ENCODE measurements around the gene AOC1. TPM values are rescaled to one million over a fixed set of nuclear protein-coding genes. Genes with fewer than 3 reads are reported as not detected.
"Not testable (repeated sequence)": the region's sequence is repeated elsewhere in the genome, so short reads cannot be mapped to it uniquely, and the experiment has no call there.

AOC1 gene
- total RNA-seq, 4 donors from 2014 or later: 0.26 to 0.55 (median 0.29) TPM; not detected in 1

DNA sequence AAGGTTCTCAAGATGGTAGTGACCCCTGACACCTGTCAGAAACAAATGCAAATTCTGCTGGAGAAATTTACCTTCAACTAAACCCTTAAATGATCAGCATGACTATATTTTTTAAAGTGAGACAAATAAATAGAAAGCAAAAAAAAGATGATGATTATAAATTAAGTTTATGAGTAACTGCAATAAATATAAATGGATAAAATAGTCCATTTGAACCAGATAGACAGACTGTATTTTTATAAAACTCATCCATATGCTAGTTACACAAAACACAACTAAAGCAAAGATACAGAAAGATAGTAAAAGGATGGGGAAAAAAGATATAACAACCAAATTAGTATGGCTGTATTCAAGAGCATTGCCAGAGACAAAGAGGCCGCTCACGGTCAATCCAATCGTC is 45.9 kb upstream of the AOC1 start:
- TF ChIP-seq, protein P1, sequence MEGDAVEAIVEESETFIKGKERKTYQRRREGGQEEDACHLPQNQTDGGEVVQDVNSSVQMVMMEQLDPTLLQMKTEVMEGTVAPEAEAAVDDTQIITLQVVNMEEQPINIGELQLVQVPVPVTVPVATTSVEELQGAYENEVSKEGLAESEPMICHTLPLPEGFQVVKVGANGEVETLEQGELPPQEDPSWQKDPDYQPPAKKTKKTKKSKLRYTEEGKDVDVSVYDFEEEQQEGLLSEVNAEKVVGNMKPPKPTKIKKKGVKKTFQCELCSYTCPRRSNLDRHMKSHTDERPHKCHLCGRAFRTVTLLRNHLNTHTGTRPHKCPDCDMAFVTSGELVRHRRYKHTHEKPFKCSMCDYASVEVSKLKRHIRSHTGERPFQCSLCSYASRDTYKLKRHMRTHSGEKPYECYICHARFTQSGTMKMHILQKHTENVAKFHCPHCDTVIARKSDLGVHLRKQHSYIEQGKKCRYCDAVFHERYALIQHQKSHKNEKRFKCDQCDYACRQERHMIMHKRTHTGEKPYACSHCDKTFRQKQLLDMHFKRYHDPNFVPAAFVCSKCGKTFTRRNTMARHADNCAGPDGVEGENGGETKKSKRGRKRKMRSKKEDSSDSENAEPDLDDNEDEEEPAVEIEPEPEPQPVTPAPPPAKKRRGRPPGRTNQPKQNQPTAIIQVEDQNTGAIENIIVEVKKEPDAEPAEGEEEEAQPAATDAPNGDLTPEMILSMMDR (IDR thresholded peaks at IDR 0.05): no peak
- intact Hi-C loops (cut with DNase I; ENCODE audit: low total_unique reads): no loop called here
- Histone ChIP-seq H3K9me3 (peaks cover 0 to 7% of the 10 kb centered on the region in 2 donors), H3K36me3 (no peaks in the 10 kb centered on the region), H3K27ac (no peak overlapping the region), H3K4me3 (no peak overlapping the region), H3K4me1 (no peaks in the 10 kb centered on the region), H3K27me3 (no peaks in the 10 kb centered on the region)
- DNase-seq: no peak

DNA sequence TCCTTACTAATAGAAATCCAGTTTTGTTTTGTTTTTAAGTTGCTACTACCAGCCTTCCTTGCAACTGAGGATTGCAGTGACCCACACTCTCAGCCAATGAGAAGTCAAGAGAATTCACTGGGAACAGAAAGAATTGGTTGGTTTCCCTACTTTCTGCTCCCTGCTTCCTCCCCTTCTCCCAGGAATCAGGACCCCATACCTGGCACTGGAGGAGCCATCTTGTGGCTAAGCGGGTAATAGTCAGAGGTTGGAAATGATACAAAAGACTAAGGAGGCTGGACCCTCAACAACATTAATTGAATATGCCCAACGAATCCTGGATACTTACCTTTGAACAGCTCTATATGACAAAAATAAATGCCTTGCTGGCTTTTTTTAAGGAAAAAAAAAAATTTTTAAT is 45.5 kb upstream of the AOC1 start:
- Histone ChIP-seq H3K27ac (no peak overlapping the region), H3K9me3 (peaks cover 0 to 7% of the 10 kb centered on the region in 2 donors), H3K36me3 (no peaks in the 10 kb centered on the region), H3K27me3 (no peaks in the 10 kb centered on the region), H3K4me3 (no peak overlapping the region), H3K4me1 (no peaks in the 10 kb centered on the region)
- DNase-seq: no peak
- intact Hi-C loops (cut with DNase I; ENCODE audit: low total_unique reads): no loop called here
- TF ChIP-seq, protein P1 (IDR thresholded peaks at IDR 0.05): no peak
- no peak for TF ChIP-seq POLR2A (IDR thresholded peaks at IDR 0.05)

DNA sequence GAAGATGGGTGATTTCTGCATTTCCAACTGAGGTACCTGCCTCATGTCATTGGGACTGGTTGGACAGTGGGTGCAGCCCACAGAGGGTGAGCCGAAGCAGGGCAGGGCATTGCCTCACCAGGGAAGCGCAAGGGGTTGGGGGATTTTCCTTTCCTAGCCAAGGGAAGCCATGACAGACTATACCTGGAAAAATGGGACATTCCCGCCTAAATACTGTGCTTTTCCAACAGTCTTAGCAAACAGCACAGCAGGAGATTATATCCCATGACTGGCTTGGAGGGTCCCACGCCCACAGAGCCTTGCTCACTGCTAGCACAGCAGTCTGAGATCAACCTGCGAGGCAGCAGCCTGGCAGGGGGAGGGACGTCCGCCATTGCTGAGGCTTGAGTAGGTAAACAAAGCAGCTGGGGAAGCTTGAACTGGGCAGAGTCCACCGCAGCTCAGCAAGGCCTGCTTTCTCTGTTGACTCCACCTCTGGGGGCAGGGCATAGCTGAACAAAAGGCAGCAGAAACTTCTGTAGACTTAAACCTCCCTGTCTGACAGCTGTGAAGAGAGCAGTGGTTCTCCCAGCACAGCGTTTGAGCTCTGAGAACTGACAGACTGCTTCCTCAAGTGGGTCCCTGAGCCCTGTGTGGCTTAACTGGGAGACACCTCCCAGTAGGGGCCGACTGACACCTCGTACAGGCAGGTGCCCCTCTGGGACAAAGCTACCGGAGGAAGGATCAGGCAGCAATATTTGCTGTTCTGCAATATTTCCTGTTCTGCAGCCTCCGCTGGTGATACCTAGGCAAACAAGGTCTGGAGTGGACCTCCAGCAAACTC is 44.5 kb upstream of the AOC1 start:
- H3K9me3 ChIP-seq; H3K4me1 ChIP-seq; H3K36me3 ChIP-seq; H3K4me3 ChIP-seq; DNase-seq; H3K27ac ChIP-seq; intact Hi-C loops (cut with DNase I; ENCODE audit: low total_unique reads); H3K27me3 ChIP-seq: not testable (repeated sequence)

DNA sequence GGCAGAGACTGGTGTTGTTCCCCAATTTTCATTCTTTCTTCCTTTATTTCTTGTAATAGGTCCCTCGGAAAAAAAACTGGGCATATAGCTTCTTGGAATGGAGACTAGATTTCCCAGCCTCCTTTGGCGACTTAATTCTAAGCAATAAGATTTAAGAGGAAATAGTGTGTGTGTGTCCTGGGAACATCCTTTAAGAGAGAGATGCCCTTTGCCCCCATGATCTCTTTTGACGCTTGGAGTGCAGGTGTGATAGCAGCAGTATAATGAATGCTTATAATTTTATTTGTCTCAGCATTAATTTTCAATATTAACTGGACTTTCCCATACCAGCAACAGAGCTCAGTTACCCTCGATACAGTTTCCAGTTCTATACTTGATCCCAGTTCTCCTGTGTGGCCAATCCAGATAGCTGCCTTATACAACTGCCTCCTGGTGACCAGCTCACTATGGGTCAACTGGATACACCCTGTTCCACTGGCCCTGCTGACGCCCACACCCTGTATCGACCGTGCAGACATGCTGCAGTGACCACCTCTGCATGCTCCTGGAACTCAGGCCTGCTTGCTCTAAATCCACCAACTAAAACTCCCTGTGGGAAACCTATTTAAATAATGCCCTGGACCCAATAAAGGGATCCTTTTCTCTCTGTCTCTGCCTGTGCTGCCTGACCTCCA is 37.9 kb upstream of the AOC1 start:
- Histone ChIP-seq H3K27ac (no peak overlapping the region), H3K4me3 (no peak overlapping the region), H3K36me3 (no peaks in the 10 kb centered on the region), H3K9me3 (no peaks in the 10 kb centered on the region), H3K27me3 (no peaks in the 10 kb centered on the region), H3K4me1 (no peaks in the 10 kb centered on the region)
- DNase-seq: no peak
- TF ChIP-seq, protein P1 (IDR thresholded peaks at IDR 0.05): no peak
- TF ChIP-seq POLR2A (IDR thresholded peaks at IDR 0.05): no peak
- intact Hi-C loops (cut with DNase I; ENCODE audit: low total_unique reads): no loop called here

DNA sequence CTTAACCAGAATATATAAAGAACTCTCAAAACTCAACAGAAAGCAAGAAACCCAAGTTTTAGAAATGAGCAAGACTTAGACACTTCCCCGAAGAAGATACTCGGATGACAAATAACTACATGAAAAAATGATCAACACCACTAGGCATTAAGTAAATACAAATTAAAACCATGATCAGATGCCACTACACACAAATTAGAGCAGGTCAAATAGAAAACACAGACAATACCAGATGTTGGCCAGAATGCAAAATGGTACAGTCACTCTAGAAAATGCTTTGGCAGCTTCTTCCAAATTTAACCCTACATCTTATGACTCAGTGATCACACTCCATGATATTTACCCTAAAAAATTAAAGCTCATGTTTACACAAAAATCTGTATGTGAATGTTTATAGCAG is 33.3 kb upstream of the AOC1 start:
- intact Hi-C loops (cut with DNase I; ENCODE audit: low total_unique reads): no loop called here
- no peak for DNase-seq
- H3K4me3 ChIP-seq: no peak overlapping the region
- no peak overlapping the region for H3K27ac ChIP-seq
- H3K9me3 ChIP-seq: no peaks in the 10 kb centered on the region
- H3K4me1 ChIP-seq: no peaks in the 10 kb centered on the region
- H3K36me3 ChIP-seq: no peaks in the 10 kb centered on the region
- no peaks in the 10 kb centered on the region for H3K27me3 ChIP-seq
- TF ChIP-seq, protein P1 (IDR thresholded peaks at IDR 0.05): no peak
- TF ChIP-seq POLR2A (IDR thresholded peaks at IDR 0.05): no peak
